ENCODE measurements around the gene ABLIM1. TPM values are rescaled to one million over a fixed set of nuclear protein-coding genes. Genes with fewer than 3 reads are reported as not detected.

ABLIM1 gene
- total and polyA plus RNA-seq, 2 of the 4 experiments (the other 2 are of a cell fraction) = 7.7 to 9.9 TPM

DNA sequence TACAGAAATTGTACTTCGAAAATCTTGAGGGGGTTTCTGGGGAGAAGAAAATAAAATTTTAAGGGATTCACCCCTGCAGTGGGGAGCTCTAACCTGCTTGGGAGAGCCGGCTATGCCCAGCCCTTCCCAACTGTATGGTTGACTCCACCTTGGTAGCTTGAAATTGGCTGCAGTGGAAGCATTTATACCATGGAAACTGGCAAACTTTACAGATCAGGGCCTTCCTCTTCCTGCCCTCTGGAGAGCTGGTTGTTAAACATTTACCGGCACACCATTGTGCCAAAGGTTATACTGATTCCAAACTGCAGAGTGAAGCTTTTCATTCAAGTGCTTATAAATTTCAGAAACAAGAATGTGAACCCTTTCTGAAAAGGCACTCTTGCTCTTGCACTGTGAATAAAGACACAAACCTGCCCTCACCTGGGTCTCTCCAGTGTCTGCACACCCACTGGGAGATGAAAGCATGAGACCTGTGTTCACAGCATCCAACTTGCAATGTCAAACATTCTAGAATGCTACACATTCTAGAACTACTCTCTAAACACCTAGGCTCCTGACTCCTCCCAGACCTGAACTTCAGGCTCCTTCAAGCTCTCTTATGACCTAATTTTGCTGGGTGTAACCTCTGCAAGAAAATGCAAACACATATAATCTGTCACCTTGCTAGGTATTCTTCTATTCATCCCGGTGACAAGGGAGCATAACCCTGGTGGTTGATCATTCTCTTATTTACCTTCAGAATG is 44.7 kb downstream of the ABLIM1 start:
- 0 out of 2 replicates have a peak, but pooled peaks cover 2% of the 10 kb centered on the region for H3K4me1 ChIP-seq (ENCODE audit: control insufficient read depth, insufficient read depth, low read length)
- ChIA-PET POLR2A (ENCODE audit: unreplicated experiment) (no interaction called here), CTCF (no interaction called here)
- H3K56ac ChIP-seq (ENCODE audit: extremely low read depth, insufficient read depth, low read length) = no peak overlapping the region
- no TSS peak for BruUV-seq (replicated peaks)
- no peak overlapping the region for H2BK120ac ChIP-seq (ENCODE audit: low read depth, low read length)
- in situ Hi-C loops (cut with MboI; ENCODE audit: low sequenced_read_pairs) (no loop called here), intact Hi-C loops (cut with micrococcal nuclease) (no loop called here), dilution Hi-C loops (cut with HindIII; ENCODE audit: low sequenced_read_pairs, unreplicated experiment) (no loop called here)
- H3K23ac ChIP-seq (ENCODE audit: low read depth, low read length) = no peak overlapping the region
- H4K91ac ChIP-seq (ENCODE audit: insufficient read depth, low read depth, low read length) = no peak overlapping the region
- no peak overlapping the region for H3K27ac ChIP-seq (ENCODE audit: insufficient read depth, low read length)
- no peak overlapping the region for H2BK5ac ChIP-seq (ENCODE audit: low read depth, low read length, poor library complexity, severe bottlenecking)
- H3K18ac ChIP-seq (ENCODE audit: low read depth, low read length) = no peak overlapping the region
- no peaks in the 10 kb centered on the region for H3K79me1 ChIP-seq (ENCODE audit: low read depth in 1 of 2, low read length in 2 of 2)
- no peak overlapping the region for H4K5ac ChIP-seq (ENCODE audit: low read depth, low read length)
- no peak overlapping the region for H4K8ac ChIP-seq (ENCODE audit: low read depth in 2 of 2, low read length in 2 of 2)
- no peak overlapping the region for H3K14ac ChIP-seq (replicated peaks; ENCODE audit: low read depth, low read length)
- ATAC-seq (ENCODE audit: low read depth) (no peak), DNase-seq (no peak)
- H3K27me3 ChIP-seq (ENCODE audit: control insufficient read depth, insufficient read depth, low read length) = peaks cover 13% of the 10 kb centered on the region
- no peak overlapping the region for H3K4ac ChIP-seq (ENCODE audit: low read depth, low read length)
- no peak overlapping the region for H3K4me3 ChIP-seq (ENCODE audit: insufficient read depth, low read depth, low read length)
- no peaks in the 10 kb centered on the region for H4K20me1 ChIP-seq (ENCODE audit: insufficient read depth, low read length)
- H2AK5ac ChIP-seq (ENCODE audit: low read depth, low read length) = no peak overlapping the region
- TF ChIP-seq FOS (IDR thresholded peaks at IDR 0.05; ENCODE audit: low read depth, low read length) = no peak
- no peak for TF ChIP-seq SMC3 (IDR thresholded peaks at IDR 0.05; ENCODE audit: low read depth, low read length)
- no peak for TF ChIP-seq MAZ (IDR thresholded peaks at IDR 0.05; ENCODE audit: borderline replicate concordance, low read depth, low read length)
- TF ChIP-seq RAD21 (IDR thresholded peaks at IDR 0.05; ENCODE audit: low read length) = no peak
- no peak for TF ChIP-seq RCOR1 (IDR thresholded peaks at IDR 0.05; ENCODE audit: insufficient replicate concordance, low read length)
- TF ChIP-seq NFE2L2 (IDR thresholded peaks at IDR 0.05; ENCODE audit: low read depth, low read length) = no peak
- TF ChIP-seq CHD1 (IDR thresholded peaks at IDR 0.05; ENCODE audit: low read depth, low read length) = no peak
- TF ChIP-seq USF2 (IDR thresholded peaks at IDR 0.05; ENCODE audit: low read depth, low read length) = no peak
- no peak for TF ChIP-seq BHLHE40 (IDR thresholded peaks at IDR 0.05; ENCODE audit: low read depth, low read length)
- WGBS, 2 experiments (ENCODE audit: extremely low coverage in 2 of 2, insufficient read length in 1 of 2) = 78% methylated on average over 2 of the region's 4 CpGs; no CpG with 5 or more reads in 1 of the 2 experiments
- H2AK9ac ChIP-seq (replicated peaks; ENCODE audit: low read depth, low read length, poor library complexity) = no peak overlapping the region
- H3K36me3 ChIP-seq (ENCODE audit: control insufficient read depth, insufficient read depth, low read length) = no peaks in the 10 kb centered on the region
- no peaks in the 10 kb centered on the region for H3K9me3 ChIP-seq (ENCODE audit: control insufficient read depth, insufficient read depth, low read length)
- H3K4me2 ChIP-seq (ENCODE audit: low read depth, low read length) = no peak overlapping the region
- H2BK15ac ChIP-seq (ENCODE audit: low read depth, low read length) = no peak overlapping the region
- H3K9me1 ChIP-seq (ENCODE audit: insufficient read depth, low read length) = peaks cover 11% of the 10 kb centered on the region
- no peak overlapping the region for H2BK20ac ChIP-seq (ENCODE audit: low read depth, low read length)
- no peak overlapping the region for H2AFZ ChIP-seq (replicated peaks; ENCODE audit: low read length, poor library complexity)
- no peak overlapping the region for H3K9ac ChIP-seq (ENCODE audit: low read depth, low read length)

All from IMR-90 (cell line).